ENCODE results near the gene CFDP1. TPM values are rescaled to one million over a fixed set of nuclear protein-coding genes. Genes with fewer than 3 reads are reported as not detected.
A peak's percentile ranks its signal among the peaks of the same experiment; 100 is the strongest.

CFDP1 gene
- total and polyA plus RNA-seq, 2 of the 13 experiments (the other 11 are each of a cell fraction or from before 2014, with no cell fraction given) = 78.6 to 153 TPM

- TF ChIP-seq RAD21 (CRISPR knock-in tag; IDR thresholded peaks at IDR 0.05) (0 out of 2 replicates have a peak, but pooled peaks have one; percentile 7), ERF (CRISPR knock-in tag; IDR thresholded peaks at IDR 0.05) (0 out of 2 replicates have a peak, but pooled peaks have one; percentile 47), MEF2D (CRISPR knock-in tag; IDR thresholded peaks at IDR 0.05) (peak; percentile 66), NCOA2 (CRISPR knock-in tag; IDR thresholded peaks at IDR 0.05) (peak; percentile 37), HMGXB3 (CRISPR knock-in tag; IDR thresholded peaks at IDR 0.05; ENCODE audit: borderline replicate concordance) (0 out of 2 replicates have a peak, but pooled peaks have one; percentile 26), FOXP4 (CRISPR knock-in tag; IDR thresholded peaks at IDR 0.05) (peak; percentile 46; the same call in 1 of the 2 replicates), ZNF614 (CRISPR knock-in tag; IDR thresholded peaks at IDR 0.05; ENCODE audit: borderline replicate concordance) (peak; percentile 76; the same call in 1 of the 2 replicates), POLR2A (IDR thresholded peaks at IDR 0.05; ENCODE audit: insufficient read depth in 1 of 2, low read depth in 2 of 2, low read length in 2 of 2) (0 out of 4 replicates have a peak, but pooled peaks of 1 of the 2 experiments have one; percentile 14), JUND (CRISPR knock-in tag; IDR thresholded peaks at IDR 0.05) (peak; percentile 36; the same call in 1 of the 2 replicates), NR2C2 (CRISPR knock-in tag; IDR thresholded peaks at IDR 0.05; ENCODE audit: borderline replicate concordance) (peak; percentile 54; the same call in 1 of the 2 replicates), ZNF274 (CRISPR knock-in tag; IDR thresholded peaks at IDR 0.05) (0 out of 2 replicates have a peak, but pooled peaks have one; percentile 37), TBX2 (CRISPR knock-in tag; IDR thresholded peaks at IDR 0.05; ENCODE audit: borderline replicate concordance) (peak; percentile 96), ZMYM3 (CRISPR knock-in tag; IDR thresholded peaks at IDR 0.05) (peak; percentile 82), DRAP1 (CRISPR knock-in tag; IDR thresholded peaks at IDR 0.05) (peak; percentile 36; the same call in 1 of the 2 replicates), SNAPC5 (CRISPR knock-in tag; IDR thresholded peaks at IDR 0.05; ENCODE audit: borderline replicate concordance) (0 out of 2 replicates have a peak, but pooled peaks have one; percentile 37), NKX3-1 (CRISPR knock-in tag; IDR thresholded peaks at IDR 0.05) (0 out of 2 replicates have a peak, but pooled peaks have one; percentile 44), ZNF362 (CRISPR knock-in tag; IDR thresholded peaks at IDR 0.05; ENCODE audit: borderline replicate concordance) (peak; percentile 78), ZMAT3 (CRISPR knock-in tag; conservative IDR thresholded peaks at IDR 0.05) (peak; percentile 55; the same call in 1 of the 2 replicates), ZFP1 (CRISPR knock-in tag; IDR thresholded peaks at IDR 0.05) (0 out of 2 replicates have a peak, but pooled peaks have one; percentile 14)
These were observed 9.1 kb downstream of the CFDP1 start (continued) for GRCh38 chr16:75424105-75424762.

Data from HepG2 (cell line).